Measurements from ENCODE around the gene PLN.

Gene PLN

DNA sequence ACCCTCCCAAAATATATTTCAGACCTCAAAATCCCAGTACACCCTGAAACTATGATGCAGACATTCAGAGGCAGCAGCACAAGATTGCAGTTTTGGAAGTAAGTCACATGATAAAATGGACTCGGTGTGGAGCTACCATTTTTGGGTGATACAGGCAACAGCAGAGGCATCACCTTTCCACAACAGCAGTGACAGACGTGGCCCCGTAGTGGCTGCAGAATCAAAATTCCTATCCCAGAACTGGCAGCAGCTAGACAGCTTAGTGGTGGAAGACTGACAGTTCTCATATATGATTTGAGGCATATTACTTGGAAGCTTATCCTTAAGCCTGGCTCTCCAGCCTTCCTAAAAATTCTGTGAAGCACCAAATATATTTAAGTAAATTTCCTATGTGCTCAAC is 19.9 kb downstream of the PLN start:
- no peak overlapping the region for H3K27ac ChIP-seq
- TF ChIP-seq, protein P1, sequence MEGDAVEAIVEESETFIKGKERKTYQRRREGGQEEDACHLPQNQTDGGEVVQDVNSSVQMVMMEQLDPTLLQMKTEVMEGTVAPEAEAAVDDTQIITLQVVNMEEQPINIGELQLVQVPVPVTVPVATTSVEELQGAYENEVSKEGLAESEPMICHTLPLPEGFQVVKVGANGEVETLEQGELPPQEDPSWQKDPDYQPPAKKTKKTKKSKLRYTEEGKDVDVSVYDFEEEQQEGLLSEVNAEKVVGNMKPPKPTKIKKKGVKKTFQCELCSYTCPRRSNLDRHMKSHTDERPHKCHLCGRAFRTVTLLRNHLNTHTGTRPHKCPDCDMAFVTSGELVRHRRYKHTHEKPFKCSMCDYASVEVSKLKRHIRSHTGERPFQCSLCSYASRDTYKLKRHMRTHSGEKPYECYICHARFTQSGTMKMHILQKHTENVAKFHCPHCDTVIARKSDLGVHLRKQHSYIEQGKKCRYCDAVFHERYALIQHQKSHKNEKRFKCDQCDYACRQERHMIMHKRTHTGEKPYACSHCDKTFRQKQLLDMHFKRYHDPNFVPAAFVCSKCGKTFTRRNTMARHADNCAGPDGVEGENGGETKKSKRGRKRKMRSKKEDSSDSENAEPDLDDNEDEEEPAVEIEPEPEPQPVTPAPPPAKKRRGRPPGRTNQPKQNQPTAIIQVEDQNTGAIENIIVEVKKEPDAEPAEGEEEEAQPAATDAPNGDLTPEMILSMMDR (IDR thresholded peaks at IDR 0.05) = no peak
- no peak for TF ChIP-seq ZFX (IDR thresholded peaks at IDR 0.05; ENCODE audit: borderline replicate concordance)

DNA sequence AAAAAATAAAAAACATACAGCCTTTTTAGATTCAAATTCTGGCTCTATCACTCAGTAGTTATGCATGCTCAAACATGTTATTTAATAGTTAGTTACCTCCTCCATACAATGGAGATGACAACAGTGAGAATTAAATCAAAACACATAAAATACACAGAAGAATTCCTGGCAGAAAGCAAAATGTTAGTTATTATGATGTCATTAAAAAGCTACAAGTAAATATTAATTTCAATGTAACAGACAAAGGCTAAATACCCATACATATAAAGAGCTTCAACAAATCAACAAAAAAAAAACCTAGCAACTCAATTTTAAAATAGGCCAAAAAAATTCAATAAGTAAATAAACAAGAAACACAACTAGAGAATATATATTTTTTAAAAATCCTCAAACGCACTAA is 21.4 kb downstream of the PLN start:
- no peak for TF ChIP-seq ZFX (IDR thresholded peaks at IDR 0.05; ENCODE audit: borderline replicate concordance)
- TF ChIP-seq, protein P1 (IDR thresholded peaks at IDR 0.05) = no peak
- H3K27ac ChIP-seq = no peak overlapping the region

DNA sequence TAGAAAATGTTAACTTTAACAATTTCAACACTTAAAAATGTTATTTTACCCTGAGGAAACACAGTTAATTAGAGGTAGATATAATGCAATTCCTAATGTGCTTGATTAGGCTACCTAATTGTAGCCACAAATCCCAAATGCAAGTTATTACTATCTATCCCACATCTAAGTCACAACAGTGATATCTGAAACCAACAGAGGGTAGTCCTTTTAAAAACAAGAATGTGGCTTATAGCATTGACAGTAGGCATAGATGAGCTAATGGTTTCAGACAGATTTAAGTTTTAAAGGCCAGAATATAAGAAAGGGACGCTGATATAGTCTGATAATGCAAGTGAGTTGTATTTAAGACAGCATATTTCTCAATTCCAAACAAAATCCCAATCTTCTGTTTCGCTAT is 23.0 kb downstream of the PLN start:
- H3K27ac ChIP-seq = no peak overlapping the region
- TF ChIP-seq, protein P1 (IDR thresholded peaks at IDR 0.05) = no peak
- TF ChIP-seq ZFX (IDR thresholded peaks at IDR 0.05; ENCODE audit: borderline replicate concordance) = no peak

DNA sequence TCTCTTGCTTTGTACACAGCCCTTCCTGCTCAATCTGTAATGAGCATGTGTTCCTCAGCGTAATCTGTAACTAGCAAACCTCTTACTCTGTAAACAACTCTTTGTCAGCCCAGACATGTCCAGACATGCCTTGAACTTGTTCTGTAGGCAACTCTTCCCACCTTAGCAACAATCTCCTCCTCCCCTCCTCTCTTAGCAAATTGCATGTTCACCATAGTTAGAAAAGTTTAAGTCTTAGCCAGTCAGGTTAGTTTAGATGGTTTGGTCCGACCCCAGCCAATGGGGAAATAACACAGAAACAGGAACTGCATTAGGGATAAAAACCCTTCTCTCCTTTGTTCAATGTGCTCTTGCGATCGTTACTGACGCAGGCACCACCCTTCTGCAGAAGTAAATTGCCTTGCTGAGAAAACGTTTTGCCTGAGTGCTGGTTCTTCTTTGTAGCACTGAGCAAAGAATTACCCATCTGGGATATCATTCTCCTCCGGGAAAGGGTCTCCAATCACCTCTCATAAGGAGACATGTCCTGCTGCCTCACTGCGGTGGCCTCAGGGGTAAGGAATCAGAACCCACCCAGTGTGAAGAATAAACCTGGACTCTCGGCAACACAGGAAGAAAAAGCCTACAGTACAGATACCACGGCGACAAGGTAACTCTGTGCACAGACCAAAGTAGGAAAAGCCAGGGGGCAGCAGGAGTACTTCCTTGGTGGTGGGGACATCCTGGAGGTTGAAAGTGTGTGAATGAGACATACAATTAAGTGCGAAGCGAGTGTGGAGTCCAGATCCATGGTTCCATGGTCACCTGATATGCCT is 26.2 kb downstream of the PLN start:
- TF ChIP-seq, protein P1 (IDR thresholded peaks at IDR 0.05) = no peak
- TF ChIP-seq ZFX (IDR thresholded peaks at IDR 0.05; ENCODE audit: borderline replicate concordance) = no peak
- H3K27ac ChIP-seq = no peak overlapping the region

DNA sequence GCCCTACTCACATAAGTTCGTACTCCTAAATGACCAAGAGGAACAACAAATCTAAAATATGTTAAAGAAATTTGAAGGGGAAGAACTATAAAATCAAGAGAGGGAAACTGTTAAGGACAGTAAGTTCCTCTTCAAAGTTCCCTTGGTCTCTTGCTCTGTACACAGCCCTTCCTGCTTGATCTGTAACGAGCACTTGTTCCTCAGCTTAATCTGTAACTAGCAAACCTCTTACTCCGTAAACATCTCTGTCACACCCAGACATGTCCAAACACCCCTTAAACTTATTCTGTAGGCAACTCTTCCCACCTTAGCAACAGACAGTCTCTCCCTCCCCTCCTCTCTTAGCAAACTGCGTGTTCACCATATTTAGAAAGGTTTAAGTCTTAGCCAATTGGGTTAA is 29.9 kb downstream of the PLN start:
- TF ChIP-seq ZFX (IDR thresholded peaks at IDR 0.05; ENCODE audit: borderline replicate concordance) = no peak
- no peak overlapping the region for H3K27ac ChIP-seq

DNA sequence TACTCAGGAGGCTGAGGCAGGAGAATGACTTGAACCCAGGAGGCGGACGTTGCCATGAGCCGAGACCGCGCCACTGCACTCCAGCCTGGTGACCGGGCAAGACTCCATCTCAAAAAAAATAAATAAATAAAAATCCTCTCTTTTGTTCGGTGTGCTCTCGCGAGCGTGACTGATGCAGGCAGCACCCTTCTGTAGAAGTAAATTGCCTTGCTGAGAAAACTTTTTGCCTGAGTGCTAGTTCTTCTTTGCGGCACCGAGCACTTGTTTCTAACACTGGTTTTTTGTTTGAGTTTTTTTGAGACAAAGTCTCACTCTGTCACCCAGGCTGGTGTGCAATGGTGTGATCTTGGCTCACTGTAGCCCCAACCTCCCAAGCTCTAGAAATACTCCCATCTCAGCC is 30.5 kb downstream of the PLN start:
- no peak overlapping the region for H3K27ac ChIP-seq
- TF ChIP-seq ZFX (IDR thresholded peaks at IDR 0.05; ENCODE audit: borderline replicate concordance) = no peak
- TF ChIP-seq, protein P1 (IDR thresholded peaks at IDR 0.05) = no peak

DNA sequence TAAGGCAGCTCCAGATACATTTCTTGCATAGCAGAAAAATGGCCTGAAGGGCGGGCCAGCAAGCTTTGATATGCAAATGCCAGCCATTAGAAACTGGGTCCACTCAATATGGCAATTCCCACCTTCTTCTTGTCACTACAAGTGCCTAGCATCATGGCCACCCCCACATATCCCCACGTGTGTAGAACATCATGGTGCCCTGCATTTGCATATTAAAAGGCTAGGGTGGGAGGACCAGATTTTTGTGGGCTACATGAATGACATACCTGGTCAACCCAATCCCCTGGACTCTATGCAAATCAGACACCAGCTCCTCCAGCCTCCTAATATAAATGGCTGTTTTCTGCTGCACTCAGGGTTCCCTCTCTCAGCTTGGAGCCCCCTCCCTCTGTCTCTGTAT is 31.7 kb downstream of the PLN start:
- TF ChIP-seq, protein P1 (IDR thresholded peaks at IDR 0.05) = no peak
- no peak for TF ChIP-seq ZFX (IDR thresholded peaks at IDR 0.05; ENCODE audit: borderline replicate concordance)
- H3K27ac ChIP-seq = no peak overlapping the region
